ENCODE measurements around the gene TBC1D3I. TPM values are rescaled to one million over a fixed set of nuclear protein-coding genes. Genes with fewer than 3 reads are reported as not detected.

TBC1D3I gene
- polyA plus RNA-seq, 1 donor (not counting 4 experiments of a cell fraction or from before 2014, with no cell fraction given) = not detected

DNA sequence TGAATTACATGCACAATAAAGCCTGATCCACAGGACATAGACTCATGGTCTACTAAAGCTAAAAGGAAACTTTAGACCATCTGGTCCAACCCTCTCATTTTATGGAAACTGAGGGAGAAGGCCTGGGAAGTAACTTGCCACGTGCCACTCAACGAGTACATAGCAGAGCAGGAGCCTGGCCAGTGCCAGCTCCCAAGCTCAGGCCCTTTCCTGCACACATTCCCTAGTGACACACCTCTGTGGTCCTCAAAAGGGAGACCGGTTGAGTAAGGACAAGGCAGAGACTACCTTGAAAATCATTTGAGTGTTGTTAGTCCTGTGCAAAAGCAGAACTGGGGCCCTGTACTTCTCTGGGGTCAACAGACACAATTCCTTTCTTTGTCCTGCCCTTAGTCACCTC lies 50.7 kb downstream of the TBC1D3I start:
- Histone ChIP-seq H3K4me3 (ENCODE audit: control insufficient read depth in 2 of 3, extremely low read depth in 1 of 3, insufficient read depth in 2 of 3, low read depth in 1 of 3, low read length in 3 of 3) (no peak overlapping the region), H3K4me1 (ENCODE audit: control insufficient read depth, extremely low read depth, insufficient read depth, low read length) (no peaks in the 10 kb centered on the region), H4K20me1 (ENCODE audit: control insufficient read depth, extremely low read depth, insufficient read depth, low read length) (no peaks in the 10 kb centered on the region), H2AFZ (ENCODE audit: control insufficient read depth, low read length) (no peak overlapping the region), H3K4me2 (ENCODE audit: control insufficient read depth, extremely low read depth, insufficient read depth, low read depth, low read length) (no peak overlapping the region), H3K27me3 (ENCODE audit: control insufficient read depth, extremely low read depth, insufficient read depth, low read length) (no peaks in the 10 kb centered on the region), H3K9me3 (ENCODE audit: control insufficient read depth, low read depth, low read length) (peaks cover 4% of the 10 kb centered on the region), H3K36me3 (ENCODE audit: control insufficient read depth in 2 of 2, extremely low read depth in 1 of 2, insufficient read depth in 2 of 2, low read length in 2 of 2) (no peaks in the 10 kb centered on the region), H3K79me2 (ENCODE audit: control insufficient read depth, insufficient read depth, low read length) (no peaks in the 10 kb centered on the region), H3K9me1 (ENCODE audit: control insufficient read depth, extremely low read depth, insufficient read depth, low read length) (no peaks in the 10 kb centered on the region), H3K27ac (ENCODE audit: control insufficient read depth, insufficient read depth, low read length) (no peak overlapping the region), H3K9ac (ENCODE audit: control insufficient read depth, extremely low read depth, insufficient read depth, low read length) (no peak overlapping the region)
- TF ChIP-seq, protein P1, sequence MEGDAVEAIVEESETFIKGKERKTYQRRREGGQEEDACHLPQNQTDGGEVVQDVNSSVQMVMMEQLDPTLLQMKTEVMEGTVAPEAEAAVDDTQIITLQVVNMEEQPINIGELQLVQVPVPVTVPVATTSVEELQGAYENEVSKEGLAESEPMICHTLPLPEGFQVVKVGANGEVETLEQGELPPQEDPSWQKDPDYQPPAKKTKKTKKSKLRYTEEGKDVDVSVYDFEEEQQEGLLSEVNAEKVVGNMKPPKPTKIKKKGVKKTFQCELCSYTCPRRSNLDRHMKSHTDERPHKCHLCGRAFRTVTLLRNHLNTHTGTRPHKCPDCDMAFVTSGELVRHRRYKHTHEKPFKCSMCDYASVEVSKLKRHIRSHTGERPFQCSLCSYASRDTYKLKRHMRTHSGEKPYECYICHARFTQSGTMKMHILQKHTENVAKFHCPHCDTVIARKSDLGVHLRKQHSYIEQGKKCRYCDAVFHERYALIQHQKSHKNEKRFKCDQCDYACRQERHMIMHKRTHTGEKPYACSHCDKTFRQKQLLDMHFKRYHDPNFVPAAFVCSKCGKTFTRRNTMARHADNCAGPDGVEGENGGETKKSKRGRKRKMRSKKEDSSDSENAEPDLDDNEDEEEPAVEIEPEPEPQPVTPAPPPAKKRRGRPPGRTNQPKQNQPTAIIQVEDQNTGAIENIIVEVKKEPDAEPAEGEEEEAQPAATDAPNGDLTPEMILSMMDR (optimal IDR thresholded peaks at IDR 0.05 in 1 of 3, IDR thresholded peaks at IDR 0.05 in 1 of 3, conservative IDR thresholded peaks at IDR 0.05 in 1 of 3; ENCODE audit: extremely low read depth in 1 of 3, insufficient read depth in 2 of 3, low read length in 3 of 3) = no peak
- no peak for TF ChIP-seq EZH2 (IDR thresholded peaks at IDR 0.05; ENCODE audit: low read length)
- dilution Hi-C loops (cut with MboI; ENCODE audit: extremely low pct_ligation_motif_present, low sequenced_read_pairs) = no loop called here
- FAIRE-seq (no peak), DNase-seq (ENCODE audit: low read depth, low spot score) (no peak)

DNA sequence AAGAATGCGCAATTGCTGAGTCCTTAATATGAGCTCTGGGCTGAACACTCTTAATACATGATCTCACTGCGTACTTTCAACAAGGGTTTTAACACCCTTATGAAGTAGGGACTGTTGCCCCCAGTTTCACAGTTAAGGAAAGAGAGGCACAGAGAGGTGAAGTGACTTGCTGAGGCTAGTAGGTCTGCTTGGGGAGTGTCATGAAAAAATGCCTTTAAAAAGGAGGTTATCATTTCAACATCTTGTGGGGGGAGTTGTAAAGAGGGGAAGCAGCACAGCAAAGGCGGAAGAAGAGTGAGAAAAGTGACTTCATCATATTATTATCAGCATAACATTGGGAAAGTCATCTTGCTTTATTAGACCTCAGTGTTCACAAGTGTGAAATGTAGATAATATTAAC lies 51.4 kb downstream of the TBC1D3I start:
- no peaks in the 10 kb centered on the region for H3K36me3 ChIP-seq (ENCODE audit: control insufficient read depth in 2 of 2, extremely low read depth in 1 of 2, insufficient read depth in 2 of 2, low read length in 2 of 2)
- DNase-seq (ENCODE audit: low read depth, low spot score) = no peak
- no peaks in the 10 kb centered on the region for H3K79me2 ChIP-seq (ENCODE audit: control insufficient read depth, insufficient read depth, low read length)
- no peaks in the 10 kb centered on the region for H3K9me3 ChIP-seq (ENCODE audit: control insufficient read depth, low read depth, low read length)
- no peaks in the 10 kb centered on the region for H4K20me1 ChIP-seq (ENCODE audit: control insufficient read depth, extremely low read depth, insufficient read depth, low read length)
- H3K27me3 ChIP-seq (ENCODE audit: control insufficient read depth, extremely low read depth, insufficient read depth, low read length) = no peaks in the 10 kb centered on the region
- dilution Hi-C loops (cut with MboI; ENCODE audit: extremely low pct_ligation_motif_present, low sequenced_read_pairs) = no loop called here
- H3K9ac ChIP-seq (ENCODE audit: control insufficient read depth, extremely low read depth, insufficient read depth, low read length) = no peak overlapping the region
- TF ChIP-seq, protein P1 (optimal IDR thresholded peaks at IDR 0.05 in 1 of 3, IDR thresholded peaks at IDR 0.05 in 1 of 3, conservative IDR thresholded peaks at IDR 0.05 in 1 of 3; ENCODE audit: extremely low read depth in 1 of 3, insufficient read depth in 2 of 3, low read length in 3 of 3) = no peak
- no peak for TF ChIP-seq EZH2 (IDR thresholded peaks at IDR 0.05; ENCODE audit: low read length)
- H2AFZ ChIP-seq (ENCODE audit: control insufficient read depth, low read length) = no peak overlapping the region
- no peak overlapping the region for H3K27ac ChIP-seq (ENCODE audit: control insufficient read depth, insufficient read depth, low read length)
- H3K9me1 ChIP-seq (ENCODE audit: control insufficient read depth, extremely low read depth, insufficient read depth, low read length) = no peaks in the 10 kb centered on the region
- no peaks in the 10 kb centered on the region for H3K4me1 ChIP-seq (ENCODE audit: control insufficient read depth, extremely low read depth, insufficient read depth, low read length)
- FAIRE-seq = no peak
- no peak overlapping the region for H3K4me2 ChIP-seq (ENCODE audit: control insufficient read depth, extremely low read depth, insufficient read depth, low read depth, low read length)
- H3K4me3 ChIP-seq (ENCODE audit: control insufficient read depth in 2 of 3, extremely low read depth in 1 of 3, insufficient read depth in 2 of 3, low read depth in 1 of 3, low read length in 3 of 3) = no peak overlapping the region

Measured in keratinocyte (primary cell).